Thyroid gland (tissue), 4 donors: ENCODE measurements around the gene NMT1. TPM values are rescaled to one million over a fixed set of nuclear protein-coding genes. Genes with fewer than 3 reads are reported as not detected.
"Not testable (repeated sequence)": the region's sequence is repeated elsewhere in the genome, so short reads cannot be mapped to it uniquely, and the experiment has no call there.

Source experiments
- DNase-seq, 2 donors: peaks; one replicate each; pipeline ENCODE4 v3.0.0-alpha.2; 2019
- H3K27ac ChIP-seq, 3 donors: fragments of 200-600 bp; sonication (generic); 1 replicate in 2 of 3; 2 replicates in 1 of 3; pipeline ENCODE4 v1.5.1; 2016 to 2019; ENCODE audit warnings: mild to moderate bottlenecking in 1 of 3, moderate library complexity in 1 of 3
- H3K27me3 ChIP-seq: fragments of 200-600 bp; sonication (generic); one replicate; pipeline ENCODE4 v1.5.1; 2019
- H3K36me3 ChIP-seq, 2 donors: fragments of 200-600 bp; sonication (generic); one replicate each; pipeline ENCODE4 v1.5.1; 2016 to 2019
- H3K4me1 ChIP-seq, 2 donors: fragments of 200-600 bp; sonication (generic); one replicate each; pipeline ENCODE4 v1.5.1; 2017 to 2019
- H3K4me3 ChIP-seq, 3 donors: fragments of 200-600 bp; sonication (generic); replicated peaks in 1 of 3; 1 replicate in 2 of 3; 2 replicates in 1 of 3; pipeline ENCODE4 v1.5.1; 2016; ENCODE audit warnings: mild to moderate bottlenecking in 1 of 3
- H3K9me3 ChIP-seq: fragments of 200-600 bp; sonication (generic); one replicate; pipeline ENCODE4 v1.5.1; 2017
- POLR2A ChIP-seq, 2 donors: fragments of 450-650 bp; IDR thresholded peaks; one replicate each; pipeline ENCODE4 v1.6.1; 2017; ENCODE audit warnings: antibody characterized with exemption in 2 of 2, mild to moderate bottlenecking in 2 of 2, moderate library complexity in 1 of 2
- WGBS, 2 donors: methylation state at CpG; one replicate each; pipeline ENCODE4 v1.1.5; 2017; 5-methylcytosine and 5-hydroxymethylcytosine counted together
- intact Hi-C: fragments of 100-400 bp; cut with DNase I; formaldehyde crosslinking; loops from one replicate; pipeline ENCODE4 v1.15.1; 2023
- total RNA-seq, 4 donors: library from RNA; depleted of rRNA; stranded (reverse); fragments of >200 nt; gene quantifications; one replicate each; pipeline ENCODE4 v1.2.3, GENCODE V29; 2016
- TF ChIP-seq, protein P1 (sequence below), 6 experiments: fragments of 200-600 bp in 3 of 6; fragments of 450-650 bp in 3 of 6; sonication (generic) in 3 of 6; IDR thresholded peaks; one replicate each; pipeline ENCODE4 v1.5.1; 2016 to 2019; ENCODE audit warnings: antibody characterized with exemption in 6 of 6, mild to moderate bottlenecking in 2 of 6, inconsistent platforms in 1 of 6, moderate library complexity in 1 of 6

Gene NMT1
- total RNA-seq, 4 donors from 2014 or later = 71.7 to 98.9 (median 85.2) TPM

DNA sequence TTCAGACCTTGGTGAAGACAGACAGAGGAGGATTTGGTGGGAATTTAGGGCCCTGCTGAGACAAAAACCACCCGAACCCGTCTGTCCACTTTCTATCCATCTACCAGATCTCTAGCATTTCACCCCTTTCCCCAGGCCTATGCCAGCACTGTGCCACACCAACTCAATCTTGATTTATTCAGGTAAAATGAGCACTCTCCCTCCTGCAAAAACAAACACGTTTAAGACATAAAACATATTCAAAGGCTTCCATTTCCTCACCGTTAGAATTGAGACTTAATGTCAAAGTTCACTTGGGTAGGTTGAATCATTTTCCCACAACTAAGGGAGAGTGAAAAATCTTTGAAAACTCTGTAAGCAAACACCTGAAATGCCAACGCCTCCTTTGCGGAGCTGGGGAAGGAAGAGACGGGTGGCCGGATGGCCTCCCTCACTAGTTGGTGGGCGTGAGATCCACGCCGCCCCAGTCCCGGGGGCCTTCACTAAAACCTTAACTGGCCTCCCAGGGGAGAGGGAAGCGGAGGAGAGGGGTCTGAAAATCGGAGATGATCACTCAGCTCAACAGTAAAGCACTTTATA lies 10.5 kb upstream of the NMT1 start:
- 4 to 6% methylated on average over 13 to 14 of the region's 14 CpGs for WGBS, 2 donors
- intact Hi-C loops = no loop called here

DNA sequence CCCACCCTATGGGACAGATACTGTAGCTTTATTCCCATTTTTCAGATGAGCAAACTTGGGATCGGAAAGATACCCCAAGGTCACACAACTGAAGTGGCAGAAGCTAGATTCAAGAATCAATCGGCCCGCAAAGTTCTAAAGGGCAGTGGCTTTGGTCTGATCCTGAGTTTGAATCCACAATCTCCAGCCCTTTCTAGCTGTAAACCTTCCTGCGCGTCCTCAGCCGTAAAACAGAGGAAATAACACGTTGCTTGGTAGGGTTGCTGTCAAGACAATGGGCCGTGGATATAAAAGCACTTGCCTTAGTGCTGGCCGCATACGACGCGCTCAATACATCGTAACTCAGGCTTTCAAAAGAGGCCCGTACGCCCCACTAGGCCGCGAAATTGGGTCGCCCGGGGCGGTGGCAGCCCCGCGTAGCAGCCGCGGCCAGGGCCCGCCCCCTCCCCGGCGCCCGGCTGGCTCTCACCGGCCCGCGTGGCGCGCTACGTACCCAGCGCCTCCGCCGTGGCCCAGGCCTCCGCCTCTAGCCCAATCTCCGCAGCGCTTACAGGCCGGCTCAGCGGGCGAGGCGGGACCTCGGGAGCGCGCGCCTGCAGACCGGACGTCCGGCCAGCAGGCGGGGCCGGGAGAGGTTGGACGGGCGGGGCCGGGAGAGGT lies 9.9 kb upstream of the NMT1 start, which contains the start of gene DCAKD:
Gene DCAKD, minus strand, starts transcription at position 573 of the 660 bp plus-strand sequence. CDS start 16,747 bp downstream, outside the sequence.
- Histone ChIP-seq H3K36me3 (no peaks in the 10 kb centered on the region), H3K9me3 (no peaks in the 10 kb centered on the region), H3K4me3 (peak within 1 kb of the TSS; percentile 27 to 63 (median 62)), H3K27me3 (no peaks in the 10 kb centered on the region), H3K27ac (peak within 1 kb of the TSS; percentile 93 to 97 (median 94)), H3K4me1 (peaks cover 21 to 23% of the 10 kb centered on the region in 2 donors)
- WGBS, 2 donors = 1 to 5% methylated on average over 8 to 33 of the region's 56 CpGs
- intact Hi-C loops = no loop called here
- peak; percentile 96 for DNase-seq
- TF ChIP-seq POLR2A (IDR thresholded peaks at IDR 0.05) = peak; percentile 45 to 92
- TF ChIP-seq, protein P1, sequence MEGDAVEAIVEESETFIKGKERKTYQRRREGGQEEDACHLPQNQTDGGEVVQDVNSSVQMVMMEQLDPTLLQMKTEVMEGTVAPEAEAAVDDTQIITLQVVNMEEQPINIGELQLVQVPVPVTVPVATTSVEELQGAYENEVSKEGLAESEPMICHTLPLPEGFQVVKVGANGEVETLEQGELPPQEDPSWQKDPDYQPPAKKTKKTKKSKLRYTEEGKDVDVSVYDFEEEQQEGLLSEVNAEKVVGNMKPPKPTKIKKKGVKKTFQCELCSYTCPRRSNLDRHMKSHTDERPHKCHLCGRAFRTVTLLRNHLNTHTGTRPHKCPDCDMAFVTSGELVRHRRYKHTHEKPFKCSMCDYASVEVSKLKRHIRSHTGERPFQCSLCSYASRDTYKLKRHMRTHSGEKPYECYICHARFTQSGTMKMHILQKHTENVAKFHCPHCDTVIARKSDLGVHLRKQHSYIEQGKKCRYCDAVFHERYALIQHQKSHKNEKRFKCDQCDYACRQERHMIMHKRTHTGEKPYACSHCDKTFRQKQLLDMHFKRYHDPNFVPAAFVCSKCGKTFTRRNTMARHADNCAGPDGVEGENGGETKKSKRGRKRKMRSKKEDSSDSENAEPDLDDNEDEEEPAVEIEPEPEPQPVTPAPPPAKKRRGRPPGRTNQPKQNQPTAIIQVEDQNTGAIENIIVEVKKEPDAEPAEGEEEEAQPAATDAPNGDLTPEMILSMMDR (IDR thresholded peaks at IDR 0.05) = peak in 1 of 6 experiments; percentile 21

More for the DNA sequence above, 10.5 kb upstream of the NMT1 start:
- peaks cover 21 to 23% of the 10 kb centered on the region in 2 donors for H3K4me1 ChIP-seq
- H3K9me3 ChIP-seq = no peaks in the 10 kb centered on the region
- H3K27ac ChIP-seq = peak overlapping the region; percentile 93 to 97 (median 94)
- H3K36me3 ChIP-seq = no peaks in the 10 kb centered on the region
- peak; percentile 60 to 61 for DNase-seq
- TF ChIP-seq, protein P1 (IDR thresholded peaks at IDR 0.05) = no peak
- TF ChIP-seq POLR2A (IDR thresholded peaks at IDR 0.05) = peak in 1 of 2 donors; percentile 19
- H3K4me3 ChIP-seq = peak overlapping the region; percentile 27 to 63 (median 38)
- H3K27me3 ChIP-seq = no peaks in the 10 kb centered on the region

DNA sequence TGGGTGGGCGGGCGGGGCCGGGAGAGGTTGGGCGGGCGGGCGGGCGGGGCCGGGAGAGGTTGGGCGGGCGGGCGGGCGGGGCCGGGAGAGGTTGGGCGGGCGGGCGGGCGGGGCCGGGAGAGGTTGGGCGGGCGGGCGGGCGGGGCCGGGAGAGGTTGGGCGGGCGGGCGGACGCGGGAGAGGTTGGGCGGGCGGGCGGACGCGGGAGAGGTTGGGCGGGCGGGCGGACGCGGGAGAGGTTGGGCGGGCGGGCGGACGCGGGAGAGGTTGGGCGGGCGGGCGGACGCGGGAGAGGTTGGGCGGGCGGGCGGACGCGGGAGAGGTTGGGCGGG lies 9.4 kb upstream of the NMT1 start:
- H3K36me3 ChIP-seq, H3K27me3 ChIP-seq, DNase-seq, H3K9me3 ChIP-seq, intact Hi-C loops, H3K27ac ChIP-seq: not testable (repeated sequence)
- 0% methylated on average over 2 of the region's 54 CpGs; no CpG with 5 or more reads in 1 of the 2 donors for WGBS, 2 donors
- H3K4me1 ChIP-seq = peaks cover 21 to 22% of the 10 kb centered on the region in 2 donors
- H3K4me3 ChIP-seq = peak overlapping the region in 1 of 3 donors; percentile 34

DNA sequence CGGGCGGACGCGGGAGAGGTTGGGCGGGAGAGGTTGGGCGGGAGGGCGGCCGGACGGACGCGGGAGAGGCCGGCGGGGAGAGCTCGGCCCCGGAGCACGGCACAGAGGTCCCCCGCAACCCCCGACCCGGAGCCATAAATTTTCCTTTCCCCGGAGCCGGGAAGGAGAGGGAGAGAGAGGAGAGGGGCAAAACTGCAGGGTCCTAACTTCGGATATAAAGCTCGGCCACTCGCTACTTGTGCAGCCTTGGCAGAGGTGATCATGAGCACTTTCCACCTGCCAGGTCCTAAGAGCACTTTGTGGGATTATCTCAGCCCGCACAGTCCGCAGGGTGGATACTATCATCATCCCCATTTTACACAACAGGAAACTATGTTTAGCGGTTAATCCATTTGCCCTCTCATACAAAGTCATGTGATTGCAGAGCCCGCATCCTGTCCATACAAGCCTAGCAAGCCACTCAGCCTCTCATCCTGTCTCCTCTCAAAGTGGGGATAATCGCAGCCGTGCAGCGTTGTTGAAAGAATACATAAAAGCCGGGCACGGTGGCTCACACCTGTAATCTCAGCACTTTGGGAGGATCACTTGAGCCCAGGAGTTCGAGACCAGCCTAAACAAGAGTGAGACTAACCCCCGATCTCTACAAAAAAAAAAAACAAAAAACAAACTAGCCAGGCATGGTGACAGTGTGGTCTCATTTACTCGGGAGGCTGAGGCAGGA lies 8.9 kb upstream of the NMT1 start:
- peak in 1 of 2 donors; percentile 49 for TF ChIP-seq POLR2A (IDR thresholded peaks at IDR 0.05)
- TF ChIP-seq, protein P1 (IDR thresholded peaks at IDR 0.05) = no peak
- peak overlapping the region; percentile 64 to 76 (median 64) for H3K27ac ChIP-seq
- H3K4me1 ChIP-seq = peaks cover 18 to 21% of the 10 kb centered on the region in 2 donors
- H3K27me3 ChIP-seq = no peaks in the 10 kb centered on the region
- 13 to 26% methylated on average over 19 to 31 of the region's 36 CpGs for WGBS, 2 donors
- no peaks in the 10 kb centered on the region for H3K36me3 ChIP-seq
- intact Hi-C loops = no loop called here
- peak in 1 of 2 donors; percentile 56 for DNase-seq
- H3K4me3 ChIP-seq = peak overlapping the region in 2 of 3 donors; percentile 34 to 62
- no peaks in the 10 kb centered on the region for H3K9me3 ChIP-seq

DNA sequence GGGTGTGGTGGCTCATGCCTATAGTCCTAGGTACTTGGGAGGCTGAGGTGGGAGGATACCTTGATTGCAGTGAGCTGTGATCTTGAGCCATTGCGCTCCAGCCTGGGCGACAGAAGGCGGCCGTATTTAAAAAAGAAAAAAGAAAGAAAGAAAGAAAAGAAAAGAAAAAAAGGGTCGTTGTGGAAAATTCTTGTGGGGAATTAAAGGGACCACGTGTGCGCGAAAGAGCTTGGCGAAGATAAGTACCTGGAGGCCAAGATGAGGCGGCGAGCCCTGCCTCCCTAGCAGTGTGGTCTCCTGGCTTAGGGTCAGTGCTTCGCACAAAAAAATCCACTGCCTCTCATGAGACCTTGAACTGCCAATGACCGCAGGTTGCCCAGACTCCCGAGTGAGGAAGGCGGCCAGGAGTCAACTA lies 728 bp upstream of the NMT1 start:
- TF ChIP-seq POLR2A (IDR thresholded peaks at IDR 0.05) = no peak
- TF ChIP-seq, protein P1 (IDR thresholded peaks at IDR 0.05) = no peak
- Histone ChIP-seq H3K4me1 (peaks cover 25 to 28% of the 10 kb centered on the region in 2 donors), H3K4me3 (peak overlapping the region in 2 of 3 donors; percentile 64 to 65), H3K27ac (peak overlapping the region; percentile 49 to 82 (median 71)), H3K9me3 (no peaks in the 10 kb centered on the region), H3K27me3 (no peaks in the 10 kb centered on the region), H3K36me3 (no peaks in the 10 kb centered on the region)
- 8 to 17% methylated on average over 15 of the region's 15 CpGs for WGBS, 2 donors
- no peak for DNase-seq
- intact Hi-C loops = no loop called here
